ENCODE results near the gene CHTF18. TPM values are rescaled to one million over a fixed set of nuclear protein-coding genes. Genes with fewer than 3 reads are reported as not detected.

CHTF18 gene
- total and polyA plus RNA-seq, 2 experiments from 2014 or later: 61.3 to 129 TPM

DNA sequence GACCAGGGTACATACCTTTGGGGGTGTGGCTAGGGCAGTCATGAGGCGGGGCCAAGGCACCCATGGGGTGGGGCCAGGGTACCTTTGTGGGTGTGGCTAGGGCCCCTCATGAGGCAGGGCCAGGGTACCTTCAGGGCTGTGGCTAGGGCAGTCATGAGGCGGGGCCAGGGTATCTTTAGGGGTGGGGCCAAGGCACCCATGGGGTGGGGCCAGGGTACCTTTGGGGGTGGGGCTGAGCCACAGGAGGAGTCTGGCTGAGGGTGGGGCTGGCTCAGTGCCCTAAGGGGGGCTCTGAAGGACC, 8.7 kb downstream of the CHTF18 start:
- Histone ChIP-seq H3F3A (replicated peaks; ENCODE audit: low read depth) (no peaks in the 10 kb centered on the region), H3K27ac (ENCODE audit: low read depth) (no peak overlapping the region), H2AFZ (no peak overlapping the region), H3K9me2 (ENCODE audit: insufficient read depth) (no peaks in the 10 kb centered on the region), H3K4me2 (no peak overlapping the region), H3K36me3 (ENCODE audit: insufficient read depth) (no peaks in the 10 kb centered on the region), H3K4me1 (ENCODE audit: insufficient read depth) (peaks cover 3% of the 10 kb centered on the region; the same call in 1 of the 2 replicates), H3K4me3 (no peak overlapping the region), H3K27me3 (ENCODE audit: insufficient read depth) (peaks cover 14% of the 10 kb centered on the region), H4K20me1 (replicated peaks; ENCODE audit: insufficient read depth) (peaks cover 4% of the 10 kb centered on the region; the same call in 1 of the 2 replicates), H3K79me2 (replicated peaks; ENCODE audit: insufficient read depth) (no peaks in the 10 kb centered on the region)
- Mint-ChIP-seq H3K9me3 (no peaks in the 10 kb centered on the region; the same call in 1 of the 3 replicates), H3K36me3 (ENCODE audit: low read depth) (peaks cover 23% of the 10 kb centered on the region; the same call in 2 of the 3 replicates), H3K4me3 (no peak overlapping the region), H3K27ac (no peak overlapping the region), H3K4me1 (no peaks in the 10 kb centered on the region), H3K27me3 (ENCODE audit: insufficient read depth, low read depth, poor library complexity) (peaks cover 19% of the 10 kb centered on the region)
- ATAC-seq (peak; percentile 60), DNase-seq (ENCODE audit: low spot score) (peak; percentile 65)
- no peak for TF ChIP-seq JUNB (IDR thresholded peaks at IDR 0.05; ENCODE audit: unreplicated experiment)
- TF ChIP-seq, protein P1, sequence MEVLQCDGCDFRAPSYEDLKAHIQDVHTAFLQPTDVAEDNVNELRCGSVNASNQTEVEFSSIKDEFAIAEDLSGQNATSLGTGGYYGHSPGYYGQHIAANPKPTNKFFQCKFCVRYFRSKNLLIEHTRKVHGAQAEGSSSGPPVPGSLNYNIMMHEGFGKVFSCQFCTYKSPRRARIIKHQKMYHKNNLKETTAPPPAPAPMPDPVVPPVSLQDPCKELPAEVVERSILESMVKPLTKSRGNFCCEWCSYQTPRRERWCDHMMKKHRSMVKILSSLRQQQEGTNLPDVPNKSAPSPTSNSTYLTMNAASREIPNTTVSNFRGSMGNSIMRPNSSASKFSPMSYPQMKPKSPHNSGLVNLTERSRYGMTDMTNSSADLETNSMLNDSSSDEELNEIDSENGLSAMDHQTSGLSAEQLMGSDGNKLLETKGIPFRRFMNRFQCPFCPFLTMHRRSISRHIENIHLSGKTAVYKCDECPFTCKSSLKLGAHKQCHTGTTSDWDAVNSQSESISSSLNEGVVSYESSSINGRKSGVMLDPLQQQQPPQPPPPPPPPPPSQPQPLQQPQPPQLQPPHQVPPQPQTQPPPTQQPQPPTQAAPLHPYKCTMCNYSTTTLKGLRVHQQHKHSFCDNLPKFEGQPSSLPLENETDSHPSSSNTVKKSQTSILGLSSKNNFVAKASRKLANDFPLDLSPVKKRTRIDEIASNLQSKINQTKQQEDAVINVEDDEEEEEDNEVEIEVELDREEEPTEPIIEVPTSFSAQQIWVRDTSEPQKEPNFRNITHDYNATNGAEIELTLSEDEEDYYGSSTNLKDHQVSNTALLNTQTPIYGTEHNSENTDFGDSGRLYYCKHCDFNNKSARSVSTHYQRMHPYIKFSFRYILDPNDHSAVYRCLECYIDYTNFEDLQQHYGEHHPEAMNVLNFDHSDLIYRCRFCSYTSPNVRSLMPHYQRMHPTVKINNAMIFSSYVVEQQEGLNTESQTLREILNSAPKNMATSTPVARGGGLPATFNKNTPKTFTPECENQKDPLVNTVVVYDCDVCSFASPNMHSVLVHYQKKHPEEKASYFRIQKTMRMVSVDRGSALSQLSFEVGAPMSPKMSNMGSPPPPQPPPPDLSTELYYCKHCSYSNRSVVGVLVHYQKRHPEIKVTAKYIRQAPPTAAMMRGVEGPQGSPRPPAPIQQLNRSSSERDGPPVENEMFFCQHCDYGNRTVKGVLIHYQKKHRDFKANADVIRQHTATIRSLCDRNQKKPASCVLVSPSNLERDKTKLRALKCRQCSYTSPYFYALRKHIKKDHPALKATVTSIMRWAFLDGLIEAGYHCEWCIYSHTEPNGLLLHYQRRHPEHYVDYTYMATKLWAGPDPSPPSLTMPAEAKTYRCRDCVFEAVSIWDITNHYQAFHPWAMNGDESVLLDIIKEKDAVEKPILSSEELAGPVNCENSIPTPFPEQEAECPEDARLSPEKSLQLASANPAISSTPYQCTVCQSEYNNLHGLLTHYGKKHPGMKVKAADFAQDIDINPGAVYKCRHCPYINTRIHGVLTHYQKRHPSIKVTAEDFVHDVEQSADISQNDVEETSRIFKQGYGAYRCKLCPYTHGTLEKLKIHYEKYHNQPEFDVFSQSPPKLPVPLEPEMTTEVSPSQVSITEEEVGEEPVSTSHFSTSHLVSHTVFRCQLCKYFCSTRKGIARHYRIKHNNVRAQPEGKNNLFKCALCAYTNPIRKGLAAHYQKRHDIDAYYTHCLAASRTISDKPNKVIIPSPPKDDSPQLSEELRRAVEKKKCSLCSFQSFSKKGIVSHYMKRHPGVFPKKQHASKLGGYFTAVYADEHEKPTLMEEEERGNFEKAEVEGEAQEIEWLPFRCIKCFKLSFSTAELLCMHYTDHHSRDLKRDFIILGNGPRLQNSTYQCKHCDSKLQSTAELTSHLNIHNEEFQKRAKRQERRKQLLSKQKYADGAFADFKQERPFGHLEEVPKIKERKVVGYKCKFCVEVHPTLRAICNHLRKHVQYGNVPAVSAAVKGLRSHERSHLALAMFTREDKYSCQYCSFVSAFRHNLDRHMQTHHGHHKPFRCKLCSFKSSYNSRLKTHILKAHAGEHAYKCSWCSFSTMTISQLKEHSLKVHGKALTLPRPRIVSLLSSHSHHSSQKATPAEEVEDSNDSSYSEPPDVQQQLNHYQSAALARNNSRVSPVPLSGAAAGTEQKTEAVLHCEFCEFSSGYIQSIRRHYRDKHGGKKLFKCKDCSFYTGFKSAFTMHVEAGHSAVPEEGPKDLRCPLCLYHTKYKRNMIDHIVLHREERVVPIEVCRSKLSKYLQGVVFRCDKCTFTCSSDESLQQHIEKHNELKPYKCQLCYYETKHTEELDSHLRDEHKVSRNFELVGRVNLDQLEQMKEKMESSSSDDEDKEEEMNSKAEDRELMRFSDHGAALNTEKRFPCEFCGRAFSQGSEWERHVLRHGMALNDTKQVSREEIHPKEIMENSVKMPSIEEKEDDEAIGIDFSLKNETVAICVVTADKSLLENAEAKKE (CRISPR knock-in tag; IDR thresholded peaks at IDR 0.05): no peak
- TF ChIP-seq, protein P2, sequence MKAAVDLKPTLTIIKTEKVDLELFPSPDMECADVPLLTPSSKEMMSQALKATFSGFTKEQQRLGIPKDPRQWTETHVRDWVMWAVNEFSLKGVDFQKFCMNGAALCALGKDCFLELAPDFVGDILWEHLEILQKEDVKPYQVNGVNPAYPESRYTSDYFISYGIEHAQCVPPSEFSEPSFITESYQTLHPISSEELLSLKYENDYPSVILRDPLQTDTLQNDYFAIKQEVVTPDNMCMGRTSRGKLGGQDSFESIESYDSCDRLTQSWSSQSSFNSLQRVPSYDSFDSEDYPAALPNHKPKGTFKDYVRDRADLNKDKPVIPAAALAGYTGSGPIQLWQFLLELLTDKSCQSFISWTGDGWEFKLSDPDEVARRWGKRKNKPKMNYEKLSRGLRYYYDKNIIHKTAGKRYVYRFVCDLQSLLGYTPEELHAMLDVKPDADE (IDR thresholded peaks at IDR 0.05): no peak
- TF ChIP-seq CREB1 (CRISPR knock-in tag; IDR thresholded peaks at IDR 0.05; ENCODE audit: low read depth): no peak
- TF ChIP-seq ZNF114 (CRISPR knock-in tag; IDR thresholded peaks at IDR 0.05): no peak
- TF ChIP-seq, protein P3, sequence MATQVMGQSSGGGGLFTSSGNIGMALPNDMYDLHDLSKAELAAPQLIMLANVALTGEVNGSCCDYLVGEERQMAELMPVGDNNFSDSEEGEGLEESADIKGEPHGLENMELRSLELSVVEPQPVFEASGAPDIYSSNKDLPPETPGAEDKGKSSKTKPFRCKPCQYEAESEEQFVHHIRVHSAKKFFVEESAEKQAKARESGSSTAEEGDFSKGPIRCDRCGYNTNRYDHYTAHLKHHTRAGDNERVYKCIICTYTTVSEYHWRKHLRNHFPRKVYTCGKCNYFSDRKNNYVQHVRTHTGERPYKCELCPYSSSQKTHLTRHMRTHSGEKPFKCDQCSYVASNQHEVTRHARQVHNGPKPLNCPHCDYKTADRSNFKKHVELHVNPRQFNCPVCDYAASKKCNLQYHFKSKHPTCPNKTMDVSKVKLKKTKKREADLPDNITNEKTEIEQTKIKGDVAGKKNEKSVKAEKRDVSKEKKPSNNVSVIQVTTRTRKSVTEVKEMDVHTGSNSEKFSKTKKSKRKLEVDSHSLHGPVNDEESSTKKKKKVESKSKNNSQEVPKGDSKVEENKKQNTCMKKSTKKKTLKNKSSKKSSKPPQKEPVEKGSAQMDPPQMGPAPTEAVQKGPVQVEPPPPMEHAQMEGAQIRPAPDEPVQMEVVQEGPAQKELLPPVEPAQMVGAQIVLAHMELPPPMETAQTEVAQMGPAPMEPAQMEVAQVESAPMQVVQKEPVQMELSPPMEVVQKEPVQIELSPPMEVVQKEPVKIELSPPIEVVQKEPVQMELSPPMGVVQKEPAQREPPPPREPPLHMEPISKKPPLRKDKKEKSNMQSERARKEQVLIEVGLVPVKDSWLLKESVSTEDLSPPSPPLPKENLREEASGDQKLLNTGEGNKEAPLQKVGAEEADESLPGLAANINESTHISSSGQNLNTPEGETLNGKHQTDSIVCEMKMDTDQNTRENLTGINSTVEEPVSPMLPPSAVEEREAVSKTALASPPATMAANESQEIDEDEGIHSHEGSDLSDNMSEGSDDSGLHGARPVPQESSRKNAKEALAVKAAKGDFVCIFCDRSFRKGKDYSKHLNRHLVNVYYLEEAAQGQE (IDR thresholded peaks at IDR 0.05; ENCODE audit: unreplicated experiment): no peak
- no peak for TF ChIP-seq NANOG (IDR thresholded peaks at IDR 0.05; ENCODE audit: borderline replicate concordance)
- no peak for TF ChIP-seq STAT1 (IDR thresholded peaks at IDR 0.05; ENCODE audit: unreplicated experiment)
- TF ChIP-seq EZH2 (IDR thresholded peaks at IDR 0.05; ENCODE audit: low read depth, unreplicated experiment): no peak
- no peak for TF ChIP-seq EZH2phosphoT487 (IDR thresholded peaks at IDR 0.05; ENCODE audit: unreplicated experiment)
- no peak for TF ChIP-seq ZNF331 (CRISPR knock-in tag; IDR thresholded peaks at IDR 0.05; ENCODE audit: low read depth)
- TF ChIP-seq, protein P4, sequence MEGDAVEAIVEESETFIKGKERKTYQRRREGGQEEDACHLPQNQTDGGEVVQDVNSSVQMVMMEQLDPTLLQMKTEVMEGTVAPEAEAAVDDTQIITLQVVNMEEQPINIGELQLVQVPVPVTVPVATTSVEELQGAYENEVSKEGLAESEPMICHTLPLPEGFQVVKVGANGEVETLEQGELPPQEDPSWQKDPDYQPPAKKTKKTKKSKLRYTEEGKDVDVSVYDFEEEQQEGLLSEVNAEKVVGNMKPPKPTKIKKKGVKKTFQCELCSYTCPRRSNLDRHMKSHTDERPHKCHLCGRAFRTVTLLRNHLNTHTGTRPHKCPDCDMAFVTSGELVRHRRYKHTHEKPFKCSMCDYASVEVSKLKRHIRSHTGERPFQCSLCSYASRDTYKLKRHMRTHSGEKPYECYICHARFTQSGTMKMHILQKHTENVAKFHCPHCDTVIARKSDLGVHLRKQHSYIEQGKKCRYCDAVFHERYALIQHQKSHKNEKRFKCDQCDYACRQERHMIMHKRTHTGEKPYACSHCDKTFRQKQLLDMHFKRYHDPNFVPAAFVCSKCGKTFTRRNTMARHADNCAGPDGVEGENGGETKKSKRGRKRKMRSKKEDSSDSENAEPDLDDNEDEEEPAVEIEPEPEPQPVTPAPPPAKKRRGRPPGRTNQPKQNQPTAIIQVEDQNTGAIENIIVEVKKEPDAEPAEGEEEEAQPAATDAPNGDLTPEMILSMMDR (conservative IDR thresholded peaks at IDR 0.05; ENCODE audit: low read depth in 2 of 2): no peak
- TF ChIP-seq POLR2AphosphoS5 (IDR thresholded peaks at IDR 0.05; ENCODE audit: low read depth): no peak
